ENCODE measurements around the gene ACOT13.
A peak's percentile ranks its signal among the peaks of the same experiment; 100 is the strongest.
"Not testable (repeated sequence)": the region's sequence is repeated elsewhere in the genome, so short reads cannot be mapped to it uniquely, and the experiment has no call there.

The ACOT13 gene

GRCh38 chr6:24734710-24735109, 67.8 kb downstream of the ACOT13 start:
- H3K27ac Mint-ChIP-seq; intact Hi-C loops (cut with micrococcal nuclease); H3K27me3 Mint-ChIP-seq; H3K4me3 Mint-ChIP-seq: not testable (repeated sequence)
- Mint-ChIP-seq H3K36me3 (ENCODE audit: low read depth) (peaks cover 20% of the 10 kb centered on the region), H3K4me1 (ENCODE audit: low read depth) (peaks cover 28% of the 10 kb centered on the region), H3K9me3 (peaks cover 24% of the 10 kb centered on the region)

GRCh38 chr6:24738741-24739140, 71.9 kb downstream of the ACOT13 start:
- H3K27me3 Mint-ChIP-seq = no peaks in the 10 kb centered on the region
- H3K9me3 Mint-ChIP-seq = no peaks in the 10 kb centered on the region
- H3K36me3 Mint-ChIP-seq (ENCODE audit: low read depth) = no peaks in the 10 kb centered on the region
- peak overlapping the region; percentile 68 for H3K27ac Mint-ChIP-seq
- intact Hi-C loops (cut with micrococcal nuclease) = no loop called here
- peaks cover 46% of the 10 kb centered on the region for H3K4me1 Mint-ChIP-seq (ENCODE audit: low read depth)
- no peak overlapping the region for H3K4me3 Mint-ChIP-seq

DNA sequence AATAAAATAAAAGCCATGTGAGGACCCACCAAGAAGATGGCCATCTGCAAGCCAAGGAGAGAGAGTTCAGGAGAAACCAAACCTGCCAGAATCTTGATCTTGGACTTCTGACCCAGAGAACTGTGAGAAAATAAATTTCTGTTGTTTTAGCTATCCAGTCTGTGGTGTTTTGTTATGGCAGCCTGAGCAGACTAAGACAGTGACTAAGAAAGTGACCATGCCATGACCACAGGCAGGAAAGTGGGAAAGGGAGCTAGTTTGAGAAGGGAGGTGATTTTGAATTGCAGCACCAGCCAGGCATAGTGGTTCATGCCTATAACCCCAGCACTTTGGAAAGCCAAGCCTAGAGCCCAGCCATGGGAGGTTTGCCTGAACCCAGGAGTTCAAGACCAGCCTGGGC, 74.0 kb downstream of the ACOT13 start:
- Mint-ChIP-seq H3K9me3 (no peaks in the 10 kb centered on the region), H3K36me3 (ENCODE audit: low read depth) (peaks cover 5% of the 10 kb centered on the region), H3K4me3 (no peak overlapping the region), H3K27me3 (no peaks in the 10 kb centered on the region), H3K27ac (peak overlapping the region; percentile 99), H3K4me1 (ENCODE audit: low read depth) (peaks cover 62% of the 10 kb centered on the region)
- intact Hi-C loops (cut with micrococcal nuclease) = no loop called here

- H3K36me3 Mint-ChIP-seq (ENCODE audit: low read depth) = peaks cover 5% of the 10 kb centered on the region
- intact Hi-C loops (cut with micrococcal nuclease) = loop anchor here (1.0 kb wide), 1 partner anchor 12 kb away; no protein-coding TSS in a partner anchor
- no peaks in the 10 kb centered on the region for H3K27me3 Mint-ChIP-seq
- peaks cover 67% of the 10 kb centered on the region for H3K4me1 Mint-ChIP-seq (ENCODE audit: low read depth)
- H3K27ac Mint-ChIP-seq = peak overlapping the region; percentile 99
- peak overlapping the region; percentile 60 for H3K4me3 Mint-ChIP-seq
- H3K9me3 Mint-ChIP-seq = no peaks in the 10 kb centered on the region
These were observed 75.4 kb downstream of the ACOT13 start for GRCh38 chr6:24742216-24742738.

DNA sequence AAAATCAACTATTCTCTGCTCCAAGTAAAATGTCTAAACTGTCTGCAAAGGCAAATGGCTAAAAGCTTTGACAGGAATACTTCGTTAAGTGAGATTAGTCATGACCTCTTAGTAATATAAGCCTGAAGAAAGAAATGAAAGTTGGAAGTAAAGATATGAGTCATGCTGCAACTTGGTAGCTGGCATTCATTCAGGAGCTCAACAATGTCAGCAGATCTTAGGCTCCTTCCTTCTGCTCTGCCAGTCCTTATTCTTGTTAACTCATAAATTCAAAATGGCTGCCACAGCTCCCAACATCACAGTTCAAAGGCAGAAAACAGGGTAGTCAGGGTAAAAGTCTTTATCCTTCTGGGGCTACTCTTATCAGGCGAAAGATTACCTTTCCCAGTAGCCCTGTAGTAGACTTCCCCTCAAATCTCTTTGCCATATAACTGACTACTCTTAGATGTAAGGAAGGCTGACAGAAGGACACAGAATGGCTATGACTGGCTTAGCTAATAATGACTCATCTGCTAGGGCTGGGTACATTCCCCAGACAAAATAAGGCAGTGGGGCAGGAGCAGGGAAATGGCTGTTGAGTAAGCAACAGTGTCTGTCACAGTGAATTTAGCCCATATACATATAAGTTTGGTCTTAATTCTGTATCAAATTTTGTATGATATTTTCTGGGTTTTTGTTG, 76.5 kb downstream of the ACOT13 start:
- Mint-ChIP-seq H3K36me3 (ENCODE audit: low read depth) (peaks cover 5% of the 10 kb centered on the region), H3K9me3 (no peaks in the 10 kb centered on the region), H3K4me1 (ENCODE audit: low read depth) (peaks cover 77% of the 10 kb centered on the region), H3K27ac (peak overlapping the region; percentile 99), H3K27me3 (no peaks in the 10 kb centered on the region), H3K4me3 (peak overlapping the region; percentile 60)
- intact Hi-C loops (cut with micrococcal nuclease) = no loop called here

DNA sequence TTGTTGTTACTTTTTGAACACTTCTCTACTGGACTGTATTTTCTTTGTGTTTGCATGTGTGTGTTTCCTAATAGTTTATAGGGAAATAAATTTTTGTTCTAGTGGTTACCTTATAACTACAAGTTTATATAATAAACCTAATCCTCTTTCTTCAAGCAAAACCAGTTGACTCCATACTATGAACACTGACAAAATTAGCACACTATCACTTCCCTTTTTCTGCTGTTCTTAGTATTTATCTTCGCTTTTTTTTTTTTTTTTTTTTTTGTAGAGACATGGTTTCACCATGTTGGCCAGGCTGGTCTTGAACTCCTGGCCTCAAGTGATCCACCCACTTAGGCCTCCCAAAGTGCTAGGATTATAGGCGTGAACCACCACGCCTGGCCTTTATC, 77.1 kb downstream of the ACOT13 start:
- Mint-ChIP-seq H3K9me3 (no peaks in the 10 kb centered on the region), H3K4me1 (ENCODE audit: low read depth) (peaks cover 76% of the 10 kb centered on the region), H3K27ac (peak overlapping the region; percentile 99), H3K36me3 (ENCODE audit: low read depth) (peaks cover 5% of the 10 kb centered on the region), H3K27me3 (no peaks in the 10 kb centered on the region), H3K4me3 (peak overlapping the region; percentile 2)
- intact Hi-C loops (cut with micrococcal nuclease) = no loop called here

DNA sequence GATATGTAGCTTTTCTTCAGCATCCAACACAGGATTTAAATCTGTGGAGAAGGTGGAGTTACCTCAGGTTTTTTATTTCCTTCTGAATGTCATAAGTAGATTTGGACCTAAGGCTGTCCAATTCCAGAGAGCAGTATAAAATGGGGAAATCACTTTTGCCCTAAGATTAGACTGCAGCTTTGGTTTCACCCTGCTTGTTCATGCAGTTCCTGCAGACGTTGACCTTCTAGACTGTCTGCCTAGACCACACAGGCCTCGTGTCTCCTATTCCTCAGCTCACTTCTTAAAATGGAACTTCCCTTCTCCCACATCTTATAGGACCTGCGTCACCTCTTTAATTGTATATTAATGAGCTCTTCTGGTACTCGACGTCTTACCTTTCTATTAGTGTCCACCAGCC, 78.0 kb downstream of the ACOT13 start:
- Mint-ChIP-seq H3K4me1 (ENCODE audit: low read depth) (peaks cover 78% of the 10 kb centered on the region), H3K27ac (peak overlapping the region; percentile 99)
- intact Hi-C loops (cut with micrococcal nuclease) = loop anchor here (1.0 kb wide), 1 partner anchor 24 kb away; no protein-coding TSS in a partner anchor

GRCh38 chr6:24749297-24749696, 82.4 kb downstream of the ACOT13 start:
- Mint-ChIP-seq H3K36me3 (ENCODE audit: low read depth) (peaks cover 23% of the 10 kb centered on the region), H3K4me3 (no peak overlapping the region), H3K27ac (peak overlapping the region; percentile 89), H3K27me3 (no peaks in the 10 kb centered on the region), H3K4me1 (ENCODE audit: low read depth) (peaks cover 55% of the 10 kb centered on the region), H3K9me3 (peaks cover 18% of the 10 kb centered on the region)
- intact Hi-C loops (cut with micrococcal nuclease) = no loop called here

More for the DNA sequence above, 78.0 kb downstream of the ACOT13 start:
- Mint-ChIP-seq H3K27me3 (no peaks in the 10 kb centered on the region), H3K36me3 (ENCODE audit: low read depth) (peaks cover 5% of the 10 kb centered on the region), H3K4me3 (no peak overlapping the region), H3K9me3 (no peaks in the 10 kb centered on the region)

GRCh38 chr6:24750878-24751277, 84.0 kb downstream of the ACOT13 start:
- Mint-ChIP-seq H3K27ac (peak overlapping the region; percentile 89), H3K9me3 (peaks cover 22% of the 10 kb centered on the region)

GRCh38 chr6:24752503-24752902, 85.6 kb downstream of the ACOT13 start:
- Mint-ChIP-seq H3K9me3 (peaks cover 22% of the 10 kb centered on the region), H3K27me3 (no peaks in the 10 kb centered on the region), H3K27ac (peak overlapping the region; percentile 56), H3K4me3 (no peak overlapping the region), H3K4me1 (ENCODE audit: low read depth) (peaks cover 31% of the 10 kb centered on the region), H3K36me3 (ENCODE audit: low read depth) (peaks cover 18% of the 10 kb centered on the region)
- intact Hi-C loops (cut with micrococcal nuclease) = no loop called here

More at GRCh38 chr6:24750878-24751277, 84.0 kb downstream of the ACOT13 start:
- H3K27me3 Mint-ChIP-seq; intact Hi-C loops (cut with micrococcal nuclease); H3K4me3 Mint-ChIP-seq: not testable (repeated sequence)
- peaks cover 18% of the 10 kb centered on the region for H3K36me3 Mint-ChIP-seq (ENCODE audit: low read depth)
- peaks cover 39% of the 10 kb centered on the region for H3K4me1 Mint-ChIP-seq (ENCODE audit: low read depth)

- peaks cover 18% of the 10 kb centered on the region for H3K36me3 Mint-ChIP-seq (ENCODE audit: low read depth)
- peak overlapping the region; percentile 56 for H3K27ac Mint-ChIP-seq
- intact Hi-C loops (cut with micrococcal nuclease) = no loop called here
- peaks cover 22% of the 10 kb centered on the region for H3K9me3 Mint-ChIP-seq
- peaks cover 32% of the 10 kb centered on the region for H3K4me1 Mint-ChIP-seq (ENCODE audit: low read depth)
- H3K27me3 Mint-ChIP-seq = no peaks in the 10 kb centered on the region
- no peak overlapping the region for H3K4me3 Mint-ChIP-seq
These were observed 86.1 kb downstream of the ACOT13 start for GRCh38 chr6:24752917-24753492.

- Mint-ChIP-seq H3K27ac (no peak overlapping the region), H3K9me3 (peaks cover 22% of the 10 kb centered on the region), H3K36me3 (ENCODE audit: low read depth) (peaks cover 18% of the 10 kb centered on the region), H3K27me3 (no peaks in the 10 kb centered on the region), H3K4me1 (ENCODE audit: low read depth) (peaks cover 32% of the 10 kb centered on the region), H3K4me3 (no peak overlapping the region)
- intact Hi-C loops (cut with micrococcal nuclease) = no loop called here
These were observed 86.7 kb downstream of the ACOT13 start for GRCh38 chr6:24753545-24753944.

DNA sequence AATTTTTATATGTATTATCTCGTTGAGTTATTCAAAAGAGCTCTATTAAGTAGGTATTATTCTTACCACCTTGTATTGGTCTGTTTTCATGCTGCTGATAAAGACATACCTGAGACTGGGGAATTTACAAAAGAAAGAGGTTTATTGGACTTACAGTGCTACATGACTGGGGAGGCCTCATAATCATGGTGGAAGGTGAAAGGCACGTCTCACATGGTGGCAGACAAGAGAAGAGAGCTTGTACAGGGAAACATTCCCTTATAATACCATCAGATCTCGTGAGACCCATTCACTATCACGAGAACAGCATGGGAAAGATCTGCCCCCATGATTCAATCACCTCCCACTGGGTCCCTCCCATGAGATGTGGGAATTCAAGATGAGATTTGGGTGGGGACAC, 87.5 kb downstream of the ACOT13 start:
- peaks cover 22% of the 10 kb centered on the region for H3K9me3 Mint-ChIP-seq

More for the DNA sequence above, 87.5 kb downstream of the ACOT13 start:
- H3K27ac Mint-ChIP-seq; H3K27me3 Mint-ChIP-seq; intact Hi-C loops (cut with micrococcal nuclease); H3K4me3 Mint-ChIP-seq: not testable (repeated sequence)
- peaks cover 26% of the 10 kb centered on the region for H3K4me1 Mint-ChIP-seq (ENCODE audit: low read depth)
- H3K36me3 Mint-ChIP-seq (ENCODE audit: low read depth) = peaks cover 18% of the 10 kb centered on the region
